Measurements from ENCODE around the gene PYHIN1. TPM values are rescaled to one million over a fixed set of nuclear protein-coding genes. Genes with fewer than 3 reads are reported as not detected.

Gene PYHIN1
- total and polyA plus RNA-seq, 2 experiments from 2014 or later = not detected

GRCh38 chr1:159009287-159009686, 77.9 kb downstream of the PYHIN1 start:
- Histone ChIP-seq H3K36me3 (ENCODE audit: insufficient read depth) (no peaks in the 10 kb centered on the region), H3K4me2 (no peak overlapping the region), H3K9me2 (ENCODE audit: insufficient read depth) (no peaks in the 10 kb centered on the region), H2AFZ (no peak overlapping the region), H3K27ac (ENCODE audit: low read depth) (no peak overlapping the region), H3F3A (replicated peaks; ENCODE audit: low read depth) (0 out of 2 replicates have a peak, but pooled peaks cover 3% of the 10 kb centered on the region), H3K4me3 (no peak overlapping the region), H3K4me1 (ENCODE audit: insufficient read depth) (peaks cover 25% of the 10 kb centered on the region), H3K79me2 (replicated peaks; ENCODE audit: insufficient read depth) (no peaks in the 10 kb centered on the region), H4K20me1 (replicated peaks; ENCODE audit: insufficient read depth) (no peaks in the 10 kb centered on the region; the same call in 1 of the 2 replicates), H3K27me3 (ENCODE audit: insufficient read depth) (peaks cover 44% of the 10 kb centered on the region)
- no peaks in the 10 kb centered on the region for H3K9me3 Mint-ChIP-seq
- peaks cover 37% of the 10 kb centered on the region for H3K4me1 Mint-ChIP-seq
- no peak overlapping the region for H3K27ac Mint-ChIP-seq
- H3K27me3 Mint-ChIP-seq (ENCODE audit: insufficient read depth, low read depth, poor library complexity) = peaks cover 20% of the 10 kb centered on the region
- no peak for DNase-seq (ENCODE audit: low spot score)
- no peak overlapping the region for H3K4me3 Mint-ChIP-seq
- no peaks in the 10 kb centered on the region for H3K36me3 Mint-ChIP-seq (ENCODE audit: low read depth)
- no peak for TF ChIP-seq CREB1 (CRISPR knock-in tag; IDR thresholded peaks at IDR 0.05; ENCODE audit: low read depth)
- TF ChIP-seq REST (IDR thresholded peaks at IDR 0.05; ENCODE audit: unreplicated experiment) = no peak
- no peak for TF ChIP-seq ZNF462 (CRISPR knock-in tag; IDR thresholded peaks at IDR 0.05)
- no peak for TF ChIP-seq ETS1 (IDR thresholded peaks at IDR 0.05)
- no peak for TF ChIP-seq ZNF331 (CRISPR knock-in tag; IDR thresholded peaks at IDR 0.05; ENCODE audit: low read depth)
- TF ChIP-seq JUNB (IDR thresholded peaks at IDR 0.05; ENCODE audit: unreplicated experiment) = no peak
- TF ChIP-seq POLR2AphosphoS5 (IDR thresholded peaks at IDR 0.05; ENCODE audit: low read depth) = no peak
- TF ChIP-seq CTCF (conservative IDR thresholded peaks at IDR 0.05; ENCODE audit: low read depth in 2 of 2) = no peak
- TF ChIP-seq ZNF114 (CRISPR knock-in tag; IDR thresholded peaks at IDR 0.05) = no peak
- no peak for TF ChIP-seq EZH2 (IDR thresholded peaks at IDR 0.05; ENCODE audit: low read depth, unreplicated experiment)
- ATAC-seq = no peak
